ENCODE measurements around the gene PWWP2A. TPM values are rescaled to one million over a fixed set of nuclear protein-coding genes. Genes with fewer than 3 reads are reported as not detected.
A peak's percentile ranks its signal among the peaks of the same experiment; 100 is the strongest.

PWWP2A gene
- total RNA-seq, 1 experiment from 2014 or later: 14.7 TPM

DNA sequence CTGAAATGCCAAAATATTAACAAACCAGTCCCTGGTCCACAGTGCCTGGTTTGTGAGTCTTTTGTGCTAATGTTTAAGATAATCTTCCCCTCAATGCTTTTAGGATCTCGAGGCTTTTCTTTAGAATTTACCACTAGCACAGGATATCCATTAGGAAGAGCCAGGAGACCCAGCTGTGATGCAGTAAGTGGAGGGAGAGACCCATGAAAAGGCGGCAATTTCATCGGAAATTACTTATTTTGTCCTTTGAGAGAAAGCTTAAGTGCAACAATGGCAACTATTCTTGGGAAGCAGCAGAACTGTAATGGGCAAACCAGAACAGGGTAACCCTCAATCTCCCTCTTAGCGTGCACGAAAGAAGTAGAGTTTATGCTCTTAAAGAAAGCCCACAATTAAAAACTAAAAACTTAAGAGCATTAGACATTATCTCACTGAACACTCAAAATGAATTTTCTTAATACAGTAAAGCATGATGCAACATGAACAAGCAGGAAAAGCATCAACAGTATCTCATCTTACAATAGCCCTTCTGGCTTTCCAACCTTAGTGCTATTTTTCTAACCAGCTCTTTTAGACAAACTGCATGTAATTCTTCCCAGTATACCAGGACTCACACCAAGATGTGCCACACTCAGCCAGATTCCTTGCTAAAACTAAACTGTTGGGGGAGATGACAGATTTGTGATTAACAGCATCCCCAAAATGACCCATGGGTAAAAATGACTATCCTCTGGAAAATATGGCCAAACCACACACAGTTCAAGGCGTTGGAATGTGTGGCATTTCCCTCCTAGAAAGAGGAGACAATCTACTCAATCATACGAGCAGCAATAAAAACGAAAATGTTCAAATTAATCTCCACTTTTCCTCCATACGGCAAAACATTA lies 36.4 kb downstream of the PWWP2A start:
- H3K4me1 ChIP-seq (ENCODE audit: control insufficient read depth in 1 of 2, insufficient read depth in 2 of 2, low read length in 2 of 2): peaks cover 0 to 12% of the 10 kb centered on the region in 2 experiments; a peak in 2 of 4 replicates
- H3K9me2 ChIP-seq (ENCODE audit: insufficient read depth): no peaks in the 10 kb centered on the region
- intact Hi-C loops (cut with micrococcal nuclease): no loop called here
- BruUV-seq (replicated peaks): no TSS peak
- ChIA-PET RAD21 (ENCODE audit: low non-redundant PET in 1 of 2, low total read pairs in 2 of 2, uncharacterized antibody in 2 of 2, unreplicated experiment in 2 of 2) (no interaction called here), CTCF (no interaction called here), POLR2A (no interaction called here)
- no peaks in the 10 kb centered on the region for H3K36me3 ChIP-seq (ENCODE audit: control insufficient read depth in 1 of 2, insufficient read depth in 2 of 2, low read length in 2 of 2)
- no peaks in the 10 kb centered on the region for H3K79me2 ChIP-seq (ENCODE audit: insufficient read depth, low read length)
- H3K9ac ChIP-seq (ENCODE audit: low read length): no peak overlapping the region
- no peak overlapping the region for H2AFZ ChIP-seq (ENCODE audit: low read depth, low read length, poor library complexity, severe bottlenecking)
- TF ChIP-seq SIN3A (IDR thresholded peaks at IDR 0.05; ENCODE audit: low read depth) (no peak), ELF1 (IDR thresholded peaks at IDR 0.05; ENCODE audit: borderline replicate concordance, low read depth) (no peak), ZFX (IDR thresholded peaks at IDR 0.05) (no peak), CBX3 (IDR thresholded peaks at IDR 0.05; ENCODE audit: low read depth) (no peak), SRF (IDR thresholded peaks at IDR 0.05; ENCODE audit: low read depth) (no peak), FOSL1 (IDR thresholded peaks at IDR 0.05; ENCODE audit: low read depth) (no peak), POLR2A (IDR thresholded peaks at IDR 0.05; ENCODE audit: borderline replicate concordance, extremely low read depth, insufficient read depth, insufficient read length) (no peak), ZNF274 (IDR thresholded peaks at IDR 0.05; ENCODE audit: low read depth, low read length) (no peak)
- TF ChIP-seq, protein P1, sequence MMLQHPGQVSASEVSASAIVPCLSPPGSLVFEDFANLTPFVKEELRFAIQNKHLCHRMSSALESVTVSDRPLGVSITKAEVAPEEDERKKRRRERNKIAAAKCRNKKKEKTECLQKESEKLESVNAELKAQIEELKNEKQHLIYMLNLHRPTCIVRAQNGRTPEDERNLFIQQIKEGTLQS (IDR thresholded peaks at IDR 0.05): no peak
- TF ChIP-seq, protein P2, sequence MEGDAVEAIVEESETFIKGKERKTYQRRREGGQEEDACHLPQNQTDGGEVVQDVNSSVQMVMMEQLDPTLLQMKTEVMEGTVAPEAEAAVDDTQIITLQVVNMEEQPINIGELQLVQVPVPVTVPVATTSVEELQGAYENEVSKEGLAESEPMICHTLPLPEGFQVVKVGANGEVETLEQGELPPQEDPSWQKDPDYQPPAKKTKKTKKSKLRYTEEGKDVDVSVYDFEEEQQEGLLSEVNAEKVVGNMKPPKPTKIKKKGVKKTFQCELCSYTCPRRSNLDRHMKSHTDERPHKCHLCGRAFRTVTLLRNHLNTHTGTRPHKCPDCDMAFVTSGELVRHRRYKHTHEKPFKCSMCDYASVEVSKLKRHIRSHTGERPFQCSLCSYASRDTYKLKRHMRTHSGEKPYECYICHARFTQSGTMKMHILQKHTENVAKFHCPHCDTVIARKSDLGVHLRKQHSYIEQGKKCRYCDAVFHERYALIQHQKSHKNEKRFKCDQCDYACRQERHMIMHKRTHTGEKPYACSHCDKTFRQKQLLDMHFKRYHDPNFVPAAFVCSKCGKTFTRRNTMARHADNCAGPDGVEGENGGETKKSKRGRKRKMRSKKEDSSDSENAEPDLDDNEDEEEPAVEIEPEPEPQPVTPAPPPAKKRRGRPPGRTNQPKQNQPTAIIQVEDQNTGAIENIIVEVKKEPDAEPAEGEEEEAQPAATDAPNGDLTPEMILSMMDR (IDR thresholded peaks at IDR 0.05 in 2 of 3, conservative IDR thresholded peaks at IDR 0.05 in 1 of 3; ENCODE audit: borderline replicate concordance in 1 of 3, insufficient read depth in 1 of 3, low read depth in 2 of 3, low read length in 2 of 3): no peak
- TF ChIP-seq, protein P3, sequence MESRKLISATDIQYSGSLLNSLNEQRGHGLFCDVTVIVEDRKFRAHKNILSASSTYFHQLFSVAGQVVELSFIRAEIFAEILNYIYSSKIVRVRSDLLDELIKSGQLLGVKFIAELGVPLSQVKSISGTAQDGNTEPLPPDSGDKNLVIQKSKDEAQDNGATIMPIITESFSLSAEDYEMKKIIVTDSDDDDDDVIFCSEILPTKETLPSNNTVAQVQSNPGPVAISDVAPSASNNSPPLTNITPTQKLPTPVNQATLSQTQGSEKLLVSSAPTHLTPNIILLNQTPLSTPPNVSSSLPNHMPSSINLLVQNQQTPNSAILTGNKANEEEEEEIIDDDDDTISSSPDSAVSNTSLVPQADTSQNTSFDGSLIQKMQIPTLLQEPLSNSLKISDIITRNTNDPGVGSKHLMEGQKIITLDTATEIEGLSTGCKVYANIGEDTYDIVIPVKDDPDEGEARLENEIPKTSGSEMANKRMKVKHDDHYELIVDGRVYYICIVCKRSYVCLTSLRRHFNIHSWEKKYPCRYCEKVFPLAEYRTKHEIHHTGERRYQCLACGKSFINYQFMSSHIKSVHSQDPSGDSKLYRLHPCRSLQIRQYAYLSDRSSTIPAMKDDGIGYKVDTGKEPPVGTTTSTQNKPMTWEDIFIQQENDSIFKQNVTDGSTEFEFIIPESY (IDR thresholded peaks at IDR 0.05; ENCODE audit: extremely low read depth, insufficient replicate concordance, low read length): no peak
- no peaks in the 10 kb centered on the region for H4K20me1 ChIP-seq (ENCODE audit: insufficient read depth)
- ATAC-seq (no peak), DNase-seq (ENCODE audit: low read depth, low spot score) (no peak)
- no peak overlapping the region for H3K4me3 ChIP-seq (replicated peaks in 1 of 2; ENCODE audit: low read depth in 1 of 2, low read length in 2 of 2)
- H3K4me2 ChIP-seq (ENCODE audit: low read length): peak overlapping the region; percentile 23
- H3K9me3 ChIP-seq (ENCODE audit: control insufficient read depth in 1 of 2, insufficient read depth in 1 of 2, low read depth in 1 of 2, low read length in 2 of 2): no peaks in the 10 kb centered on the region
- H3K27ac ChIP-seq (ENCODE audit: low read depth, low read length): no peak overlapping the region
- no peaks in the 10 kb centered on the region for H3K27me3 ChIP-seq (ENCODE audit: insufficient read depth, low read length)

Data from HCT116 (cell line).